ENCODE data around the gene DUSP16. TPM values are rescaled to one million over a fixed set of nuclear protein-coding genes. Genes with fewer than 3 reads are reported as not detected.
"Not testable (repeated sequence)": the region's sequence is repeated elsewhere in the genome, so short reads cannot be mapped to it uniquely, and the experiment has no call there.

Gene DUSP16
- total RNA-seq, 2 experiments from 2014 or later = 37.1 to 39.4 TPM

DNA sequence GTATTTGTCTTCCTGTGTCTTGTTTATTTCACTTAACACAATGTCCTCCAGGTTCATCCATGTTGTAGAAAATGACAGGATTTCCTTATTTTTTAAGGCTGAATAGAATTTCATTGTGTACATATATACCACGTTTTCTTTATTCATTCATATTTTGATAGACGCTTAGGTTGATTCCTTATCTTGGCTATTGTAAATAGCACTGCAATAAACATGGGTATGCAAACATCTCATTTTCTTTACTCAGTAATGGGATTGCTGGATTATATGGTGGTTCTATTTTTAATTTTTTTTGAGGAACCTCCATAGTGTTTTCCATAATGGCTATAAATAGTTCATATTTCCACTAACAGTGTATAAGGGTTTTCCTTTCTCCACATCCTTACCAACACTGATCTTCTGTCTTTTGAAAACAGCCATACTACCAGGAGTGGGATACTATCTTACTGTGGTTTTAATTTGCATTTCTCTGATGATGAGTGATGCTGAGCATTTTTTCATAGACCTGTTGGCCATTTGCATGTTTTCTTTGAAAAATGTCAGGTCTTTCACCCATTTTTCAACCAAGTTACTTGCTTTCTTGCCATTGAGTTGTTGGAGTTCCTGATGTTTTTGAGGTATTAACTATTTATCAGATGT lies 32.8 kb downstream of the DUSP16 start:
- ChIA-PET CTCF (no interaction called here), POLR2A (no interaction called here)

DNA sequence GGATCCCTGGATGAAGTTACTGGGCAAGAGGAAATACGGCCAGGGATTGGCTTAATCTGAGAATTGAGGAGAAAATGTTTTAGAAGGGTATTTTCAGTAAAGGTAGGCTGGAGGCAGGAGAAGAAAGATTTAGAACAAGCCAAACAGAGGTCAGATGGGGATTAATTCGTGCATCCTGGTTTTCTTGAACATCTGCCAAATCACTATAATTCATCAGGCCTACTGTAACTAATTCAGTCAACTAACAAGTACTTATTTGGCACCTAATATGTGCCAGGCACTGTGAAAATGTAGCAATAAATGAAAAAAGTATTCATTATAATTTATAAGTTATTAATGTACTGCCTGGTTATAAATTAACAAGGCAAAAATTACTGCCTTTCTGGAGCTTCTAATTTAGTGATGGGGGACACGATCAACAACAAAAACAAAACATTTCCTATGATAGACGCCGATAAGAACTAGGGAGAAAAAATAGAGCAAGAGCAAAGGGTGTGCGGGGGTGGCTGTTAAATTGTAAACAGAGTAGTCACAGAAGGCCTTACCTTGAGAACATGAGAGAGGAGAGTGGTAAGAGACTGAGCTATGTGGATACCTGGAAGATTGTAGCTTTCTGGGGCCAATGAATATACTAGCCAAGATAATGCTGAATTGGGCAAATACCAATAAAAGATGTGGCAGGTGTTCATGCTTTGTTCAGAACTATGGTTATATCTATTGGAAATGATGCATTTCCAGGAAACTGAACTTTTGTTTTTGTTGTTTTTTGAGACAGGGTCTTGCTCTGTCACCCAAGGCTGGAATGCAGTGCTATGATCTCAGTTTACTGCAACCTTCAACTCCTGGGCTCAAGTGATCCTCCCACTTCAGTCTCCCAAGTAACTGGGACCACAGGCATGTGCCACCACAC lies 34.0 kb downstream of the DUSP16 start:
- ChIA-PET POLR2A (no interaction called here), CTCF (no interaction called here)

DNA sequence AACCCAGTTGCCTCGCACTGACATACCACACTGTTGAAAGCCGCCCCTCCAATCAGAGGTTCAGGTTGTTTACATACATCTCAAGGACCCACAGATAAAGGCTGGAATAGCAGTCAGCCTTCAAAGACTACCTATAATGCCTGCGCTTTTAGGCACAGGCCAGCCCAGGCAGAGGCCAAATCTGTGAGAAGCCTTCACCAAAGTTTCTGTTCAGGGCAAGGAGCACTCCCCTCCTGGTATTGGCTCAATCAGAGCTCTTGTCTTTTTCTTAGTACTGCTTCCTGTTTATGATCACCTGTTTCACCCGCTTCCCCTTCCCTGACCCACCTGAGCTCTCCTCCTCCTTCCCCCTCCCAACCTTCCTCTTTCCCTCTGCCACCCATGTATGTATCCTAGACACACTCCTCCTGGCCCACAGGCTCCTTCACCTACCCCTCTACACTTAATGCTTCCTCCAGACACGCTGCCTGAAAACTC lies 34.8 kb downstream of the DUSP16 start:
- ChIA-PET POLR2A (no interaction called here), CTCF (interaction anchor here (1.3 kb wide), 1 partner anchor 24 kb away, joined by 3 read pairs; no protein-coding TSS in a partner anchor)

DNA sequence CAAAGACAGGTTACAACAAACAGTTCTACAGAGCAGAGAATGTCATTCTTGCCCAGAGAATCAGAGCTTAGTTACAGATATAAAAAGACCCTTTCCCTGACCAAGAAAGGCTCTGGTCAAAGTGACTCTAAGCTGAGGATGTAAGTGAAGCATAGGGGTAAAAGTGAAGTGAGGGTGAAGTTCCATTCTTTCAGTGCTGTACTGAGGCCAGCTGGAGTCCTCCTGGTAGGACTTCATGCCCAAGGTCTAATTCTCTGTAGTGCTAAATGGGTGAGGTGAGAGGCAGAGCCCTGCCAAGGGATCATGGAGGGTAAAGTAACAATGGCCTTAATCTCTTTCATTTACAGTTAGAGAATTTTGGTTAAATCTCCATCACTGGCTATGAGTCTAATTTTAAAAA lies 38.5 kb downstream of the DUSP16 start:
- ChIA-PET CTCF (no interaction called here), POLR2A (no interaction called here)

DNA sequence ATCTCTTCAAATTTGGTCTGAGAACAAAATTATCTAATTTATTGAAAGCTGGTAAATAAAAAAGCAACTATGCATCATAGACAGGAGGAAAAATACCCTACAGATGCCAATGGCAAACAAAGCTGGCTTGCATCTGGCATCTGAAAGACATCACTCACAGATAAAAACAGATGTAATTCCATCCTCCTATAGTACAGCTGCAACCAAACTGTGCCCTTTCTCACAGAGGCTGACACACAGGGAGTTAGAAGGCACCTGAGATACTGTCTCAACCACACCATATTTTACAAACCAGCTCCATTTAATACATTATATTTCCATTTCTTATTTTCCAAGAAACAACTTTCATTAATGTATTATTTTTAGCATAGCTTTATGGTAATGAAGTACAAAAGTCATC lies 39.4 kb downstream of the DUSP16 start:
- POLR2A ChIA-PET = no interaction called here
- CTCF ChIA-PET = no interaction called here

DNA sequence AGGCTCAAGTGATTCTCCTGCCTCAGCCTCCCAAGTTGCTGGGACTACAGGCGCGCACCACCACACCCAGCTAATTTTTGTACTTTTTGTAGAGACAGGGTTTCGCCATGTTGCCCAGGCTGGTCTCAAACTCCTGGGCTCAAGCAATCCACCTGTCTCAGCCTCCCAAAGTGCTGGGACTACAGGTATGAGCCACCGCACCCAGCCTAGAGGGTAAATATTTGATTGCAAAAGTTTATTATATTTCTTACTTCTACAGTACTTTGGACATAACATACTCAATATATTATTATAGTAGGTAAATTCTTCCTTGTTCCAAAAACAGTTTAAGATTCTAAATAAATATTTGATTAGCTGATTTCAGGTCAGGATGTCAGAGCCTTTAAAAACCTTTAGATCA lies 40.0 kb downstream of the DUSP16 start:
- POLR2A ChIA-PET = interaction anchor here (0.7 kb wide), 1 partner anchor 179 kb away, joined by 4 read pairs; no protein-coding TSS in a partner anchor
- CTCF ChIA-PET = not testable (repeated sequence)

DNA sequence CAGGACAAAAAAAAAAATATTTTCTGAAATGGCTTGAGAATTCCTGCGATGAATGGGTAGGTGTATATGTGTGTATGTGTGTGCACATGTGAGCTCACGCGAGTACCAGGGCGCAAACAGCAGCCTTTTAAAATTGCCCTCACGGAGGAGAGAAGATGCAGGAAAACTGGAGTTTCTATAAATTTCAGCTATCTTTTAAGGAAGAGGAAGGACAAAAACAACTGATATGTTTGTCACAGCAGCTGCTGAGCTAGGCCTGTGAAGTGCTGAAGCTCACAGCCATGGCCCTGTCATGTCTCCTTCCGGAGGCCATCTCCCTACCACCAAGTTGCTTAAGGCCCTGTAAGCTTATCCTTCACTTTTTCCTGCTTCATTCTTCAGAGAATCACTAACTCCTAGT lies 40.8 kb downstream of the DUSP16 start:
- POLR2A ChIA-PET = no interaction called here
- CTCF ChIA-PET = no interaction called here

DNA sequence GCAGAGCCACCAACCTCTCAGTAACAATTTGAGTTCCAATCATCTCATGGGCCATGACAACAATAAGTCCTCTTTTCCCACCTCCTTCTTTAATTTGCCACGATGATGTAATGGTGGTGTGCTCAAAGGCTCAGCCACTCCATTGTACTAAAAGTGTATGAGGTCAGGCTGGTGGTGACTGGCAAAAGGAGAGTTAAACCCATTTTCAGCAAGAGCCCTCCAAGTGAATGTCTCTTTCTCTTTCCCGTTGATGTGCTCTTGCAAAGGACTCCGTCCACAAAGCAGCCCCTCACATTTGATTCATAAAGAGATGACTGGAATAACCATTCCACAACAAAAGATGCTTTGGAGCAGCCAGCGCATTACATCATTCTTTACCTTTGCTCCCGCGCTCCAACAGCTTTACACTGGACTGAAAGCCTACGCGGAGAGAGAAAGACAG lies 41.6 kb downstream of the DUSP16 start:
- ChIA-PET CTCF (no interaction called here), POLR2A (no interaction called here)

DNA sequence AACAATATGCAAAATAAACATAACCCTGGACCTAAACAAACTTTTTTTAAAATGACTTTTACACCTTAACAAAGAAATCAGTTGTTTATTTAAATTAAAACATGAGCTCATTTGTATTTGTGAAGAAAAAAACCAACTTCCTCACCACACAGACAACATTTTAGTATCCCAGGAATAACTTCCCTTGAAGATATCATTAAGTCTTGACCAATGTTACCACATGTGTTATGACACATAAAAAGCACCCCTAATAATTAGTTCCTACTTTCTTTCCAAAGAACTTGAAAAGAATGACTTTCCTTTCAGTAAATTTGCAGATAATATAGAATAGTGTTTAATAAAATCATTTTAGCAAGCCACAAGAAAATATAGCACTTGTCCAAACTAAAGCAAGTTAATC lies 42.4 kb downstream of the DUSP16 start:
- CTCF ChIA-PET = no interaction called here
- POLR2A ChIA-PET = no interaction called here

DNA sequence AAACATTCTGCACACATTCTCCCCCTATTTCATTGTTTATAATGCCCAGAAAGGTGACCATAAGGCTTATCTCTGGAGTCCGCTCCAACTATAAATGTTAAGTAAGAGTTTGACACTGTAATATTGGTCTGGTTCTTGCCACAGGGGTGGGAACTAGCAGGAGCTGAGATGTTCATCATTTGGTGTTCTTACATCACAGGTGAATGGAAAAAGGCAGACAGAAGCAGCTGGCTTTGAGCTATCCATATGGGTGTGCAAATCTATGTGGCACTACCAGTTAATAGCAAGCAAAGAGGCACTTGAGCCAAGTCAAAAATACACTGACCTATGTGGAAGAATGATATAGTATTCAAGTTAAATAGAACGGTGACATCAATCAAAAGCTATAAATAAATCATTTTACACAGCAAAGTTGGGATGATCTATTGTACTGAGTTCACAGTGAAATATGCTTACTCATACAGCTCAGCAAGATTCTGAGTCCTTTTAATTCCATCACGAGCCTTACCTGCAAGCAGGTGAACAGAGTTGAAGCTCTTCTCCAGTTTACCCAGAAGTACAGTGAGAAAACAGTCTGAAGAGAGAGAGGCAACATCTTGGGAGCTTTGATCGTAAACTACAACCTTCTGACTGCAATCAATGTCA lies 43.2 kb downstream of the DUSP16 start:
- ChIA-PET POLR2A (no interaction called here), CTCF (no interaction called here)

DNA sequence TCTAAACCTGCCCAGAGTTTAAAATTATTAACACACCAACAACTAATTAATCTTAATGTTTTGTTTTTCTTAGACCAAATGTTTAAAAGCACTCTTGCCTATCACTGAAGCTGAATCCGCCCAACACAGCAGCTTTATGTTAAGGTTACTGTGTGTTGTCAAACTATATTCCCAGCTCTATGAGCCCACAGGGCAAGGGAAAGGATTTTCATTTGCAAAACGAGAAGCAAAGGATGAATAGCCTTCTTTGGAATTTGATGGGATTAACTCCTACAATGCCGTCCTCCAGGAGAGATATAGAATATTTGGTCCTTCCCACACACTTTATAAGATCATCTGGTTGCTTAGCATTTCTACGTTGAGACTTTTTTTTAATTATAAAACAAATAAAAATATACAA lies 43.7 kb downstream of the DUSP16 start:
- ChIA-PET CTCF (no interaction called here), POLR2A (no interaction called here)

DNA sequence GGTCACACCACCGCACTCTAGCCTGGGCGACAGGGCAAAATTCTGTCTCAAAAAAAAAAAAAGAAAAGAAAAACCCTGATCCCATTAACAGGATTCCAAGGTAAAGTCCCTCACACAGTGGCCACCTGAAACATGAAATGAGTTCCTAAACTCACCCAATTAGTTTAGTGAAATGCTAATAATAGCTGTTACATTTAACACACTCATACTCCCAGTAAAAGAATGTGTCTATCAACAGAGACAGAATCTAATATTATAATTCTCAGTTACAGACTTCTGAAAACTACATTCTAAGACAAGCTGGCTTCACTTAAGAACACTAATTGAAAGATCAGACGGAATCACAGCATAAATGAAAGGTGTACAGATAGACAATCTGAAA lies 44.2 kb downstream of the DUSP16 start:
- POLR2A ChIA-PET = interaction anchor here (0.5 kb wide), 1 partner anchor 87 kb away, joined by 5 read pairs; no protein-coding TSS in a partner anchor
- CTCF ChIA-PET = no interaction called here

DNA sequence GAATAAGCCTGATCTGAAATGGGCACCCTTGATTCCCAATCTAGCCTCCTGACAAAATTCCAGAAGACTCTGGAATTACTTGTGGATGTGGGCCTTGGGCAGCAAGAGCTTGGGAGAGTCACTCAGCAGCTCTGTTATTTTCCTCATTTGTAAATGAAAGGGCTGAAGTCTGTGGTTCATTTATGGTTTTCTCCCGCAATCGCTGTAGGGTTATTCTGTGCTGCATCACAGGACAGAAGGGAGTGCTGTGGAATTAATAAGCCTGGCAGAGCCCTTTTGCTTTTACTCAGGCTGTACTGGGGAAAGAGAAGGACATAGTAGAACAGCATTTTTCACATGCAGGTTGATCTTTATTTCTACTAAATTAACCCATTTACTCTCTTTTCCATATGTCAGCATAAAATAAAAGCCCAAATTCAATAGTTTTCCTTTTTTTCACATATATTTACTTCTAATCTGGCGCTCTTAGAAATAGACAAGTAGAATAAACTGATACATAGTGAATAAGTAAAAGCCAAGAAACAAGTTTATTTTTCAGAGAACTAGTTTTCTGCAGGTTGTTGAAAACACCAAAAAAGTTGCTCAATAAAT lies 49.2 kb downstream of the DUSP16 start:
- ChIA-PET POLR2A (no interaction called here), CTCF (no interaction called here)

DNA sequence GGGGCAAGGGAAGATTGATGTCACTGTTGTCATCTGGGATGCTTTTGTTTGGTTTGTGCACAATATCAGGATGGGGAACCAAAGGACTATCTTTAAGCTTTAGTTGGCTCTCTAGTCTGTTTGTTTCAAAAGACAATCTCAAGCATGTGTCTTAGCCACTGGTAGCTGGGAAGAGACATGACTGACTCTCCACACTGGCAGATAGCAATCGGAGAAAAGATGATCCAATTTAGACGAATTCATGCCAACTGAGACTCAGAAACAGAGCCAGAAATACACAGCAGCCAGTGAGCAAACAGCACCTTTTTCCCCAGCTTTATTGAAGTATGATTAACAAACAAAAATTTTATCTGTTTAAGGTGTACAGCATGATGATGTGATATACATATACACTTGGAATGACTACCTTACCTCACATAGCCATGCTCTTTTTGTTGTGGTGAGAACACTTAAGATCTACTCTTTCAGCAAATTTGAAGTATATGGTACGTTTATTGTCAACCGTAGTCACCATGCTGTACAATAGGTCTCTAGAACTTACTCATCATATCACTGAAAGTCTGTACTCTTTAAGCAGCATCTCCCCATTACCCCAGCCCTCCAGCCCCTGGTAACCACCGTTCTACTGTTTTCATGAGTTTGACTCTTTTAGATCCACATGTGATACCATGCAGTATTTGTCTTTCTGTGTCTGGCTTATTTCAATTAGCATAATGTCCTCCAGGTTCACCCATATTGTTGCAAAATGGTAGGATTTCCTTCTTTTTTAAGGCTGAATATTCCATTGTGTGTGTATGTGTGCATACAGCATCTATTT lies 50.6 kb downstream of the DUSP16 start:
- POLR2A ChIA-PET = interaction anchor here (0.5 kb wide), 1 partner anchor 64 kb away, joined by 8 read pairs; no protein-coding TSS in a partner anchor
- CTCF ChIA-PET = no interaction called here

DNA sequence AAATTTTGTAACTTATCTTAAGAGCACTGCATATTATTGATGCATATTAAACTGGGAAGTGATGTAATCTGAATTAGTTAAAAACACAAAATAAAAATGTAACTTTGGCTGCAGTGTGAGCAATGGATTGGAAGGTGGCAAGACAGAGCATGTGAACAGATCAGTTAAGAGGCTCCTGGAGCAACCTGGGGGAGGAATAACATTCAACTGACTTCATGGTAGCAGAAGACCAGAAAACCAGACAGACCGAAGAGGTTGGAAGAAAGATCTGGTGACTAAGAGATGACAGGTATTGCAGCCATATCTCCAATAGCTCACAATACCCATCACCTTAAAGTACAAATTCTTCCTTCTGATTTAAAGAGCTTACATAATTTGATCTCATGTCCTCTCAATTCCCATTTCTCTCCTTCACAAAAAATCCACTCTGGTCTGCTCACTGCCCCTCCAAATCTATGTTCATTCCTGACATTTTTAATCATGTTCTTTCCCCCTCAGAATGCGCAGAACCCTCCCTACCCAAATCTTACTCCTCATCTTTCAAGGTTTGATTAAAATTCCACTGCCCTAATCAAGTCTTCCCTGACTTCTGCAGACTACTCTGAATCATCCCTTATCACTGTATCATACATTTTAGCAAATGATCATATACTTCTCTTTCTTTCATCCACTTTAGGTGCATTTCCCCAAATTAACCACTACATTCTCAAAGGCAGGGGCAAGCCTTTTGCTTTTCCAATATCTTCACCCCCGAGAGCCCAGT lies 51.5 kb downstream of the DUSP16 start:
- POLR2A ChIA-PET = interaction anchor here (0.6 kb wide), 1 partner anchor 24 kb away, joined by 3 read pairs; no protein-coding TSS in a partner anchor
- CTCF ChIA-PET = interaction anchor here (0.9 kb wide), 1 partner anchor 34 kb away, joined by 4 read pairs; no protein-coding TSS in a partner anchor

DNA sequence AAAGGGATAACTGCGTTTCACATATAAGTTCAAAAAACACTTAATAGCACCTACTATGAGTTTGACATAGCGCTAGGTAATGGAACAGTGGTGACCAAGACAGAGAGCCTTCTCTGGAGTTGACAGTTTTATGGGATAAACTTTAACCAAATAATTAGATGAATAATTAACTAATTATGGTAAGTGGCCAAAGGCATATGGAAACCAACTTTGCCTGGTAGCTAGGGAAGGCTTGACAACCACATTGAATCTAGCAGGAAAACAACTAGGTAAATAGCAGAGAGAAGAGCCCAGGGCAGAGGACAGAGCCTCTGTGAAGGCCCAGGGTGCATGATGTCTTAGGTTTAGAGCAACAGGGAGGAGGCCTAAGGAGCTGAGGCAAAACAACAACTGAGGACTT lies 52.1 kb downstream of the DUSP16 start:
- ChIA-PET CTCF (interaction anchor here (0.9 kb wide), 1 partner anchor 33 kb away, joined by 4 read pairs; no protein-coding TSS in a partner anchor), POLR2A (interaction anchor here (0.6 kb wide), 1 partner anchor 24 kb away, joined by 3 read pairs; no protein-coding TSS in a partner anchor)

DNA sequence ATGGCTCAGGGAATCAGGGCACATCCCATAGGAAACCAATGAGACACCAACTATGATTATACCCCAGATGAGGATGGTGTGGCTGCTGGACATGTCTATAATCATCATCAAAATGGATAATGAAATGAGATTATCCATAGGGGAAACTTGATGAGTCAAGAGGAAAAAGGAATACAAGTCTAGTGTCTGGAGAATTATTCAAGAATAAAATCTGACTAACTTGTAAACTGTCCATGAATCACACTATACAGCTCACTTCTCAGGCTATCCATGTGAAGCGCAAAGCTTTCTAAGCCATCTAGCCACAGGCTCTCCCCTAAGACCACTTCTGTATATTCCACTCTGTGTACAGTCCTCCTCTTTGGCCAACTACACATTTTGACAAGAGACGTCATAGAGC lies 52.5 kb downstream of the DUSP16 start:
- POLR2A ChIA-PET = no interaction called here
- CTCF ChIA-PET = no interaction called here

DNA sequence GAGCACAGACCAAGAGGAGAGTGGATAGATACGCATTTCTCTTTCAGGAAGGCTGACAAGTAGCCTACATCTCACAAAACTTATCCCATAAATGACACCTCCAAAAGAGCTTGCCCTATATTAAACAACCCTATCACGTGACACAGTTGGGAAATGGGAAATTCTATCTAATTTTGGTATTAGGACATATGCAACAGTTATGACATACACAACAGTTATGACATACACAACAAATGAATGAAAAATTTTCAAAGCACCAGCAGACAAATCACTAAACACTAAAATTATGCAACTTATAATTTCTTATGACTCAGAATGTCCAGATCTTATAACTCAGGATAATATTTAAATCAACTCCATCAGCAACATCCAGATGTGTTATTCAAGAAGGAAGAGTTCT lies 54.1 kb downstream of the DUSP16 start:
- POLR2A ChIA-PET = no interaction called here
- CTCF ChIA-PET = interaction anchor here (1.0 kb wide), 1 partner anchor 131 kb away, joined by 3 read pairs; no protein-coding TSS in a partner anchor

Data from activated CD8-positive, alpha-beta memory T cell treated with anti-CD3 and anti-CD28 coated beads for 36 hours (primary cell).